Fibroblast of lung (primary cell): ENCODE results near the gene RAB9A.

ENCODE experiments used
- CTCF ChIP-seq, 2 donors: IDR thresholded peaks in 1 of 2; conservative IDR thresholded peaks in 1 of 2; 1 replicate in 1 of 2; 2 replicates in 1 of 2; pipeline ENCODE4 v1.5.1; 2011 to 2012; ENCODE audit warnings: low read length in 2 of 2, control low read depth in 1 of 2, inconsistent platforms in 1 of 2, low read depth in 1 of 2, mild to moderate bottlenecking in 1 of 2
- EZH2 ChIP-seq: IDR thresholded peaks from 2 replicates; pipeline ENCODE4 v1.5.1; 2012; ENCODE audit warnings: low read length, control low read depth, mild to moderate bottlenecking; ENCODE audit errors: missing control alignments

GRCh38 chrX:13666836-13667235 is 22.1 kb upstream of the RAB9A start:
- TF ChIP-seq CTCF (conservative IDR thresholded peaks at IDR 0.05 in 1 of 2, IDR thresholded peaks at IDR 0.05 in 1 of 2; ENCODE audit: low read depth in 1 of 2, low read length in 2 of 2) (no peak), EZH2 (no peak)
